Adrenal gland (tissue), 12 donors: Measurements from ENCODE around the gene PRMT2. TPM values are rescaled to one million over a fixed set of nuclear protein-coding genes. Genes with fewer than 3 reads are reported as not detected.
A peak's percentile ranks its signal among the peaks of the same experiment; 100 is the strongest.

Experiments
- DNase-seq, 7 donors: peaks; one replicate each; pipeline ENCODE4 v3.0.0-alpha.2; 2019 to 2020
- H3K27ac ChIP-seq, 5 donors: fragments of 200-600 bp; sonication (generic) in 4 of 5; 1 replicate in 3 of 5; 2 replicates in 2 of 5; pipeline versions ENCODE4 v1.5.1 to v1.8.0; 2016 to 2020; ENCODE audit warnings: mild to moderate bottlenecking in 1 of 5
- H3K27me3 ChIP-seq: fragments of 200-600 bp; 2 replicates; pipeline ENCODE4 v1.8.0; 2021
- H3K36me3 ChIP-seq, 2 donors: fragments of 200-600 bp; replicated peaks in 1 of 2; 1 replicate in 1 of 2; 2 replicates in 1 of 2; pipeline versions ENCODE4 v1.5.1 to v1.8.0; 2018 to 2022
- H3K4me1 ChIP-seq, 2 donors: fragments of 200-600 bp; replicated peaks in 1 of 2; 1 replicate in 1 of 2; 2 replicates in 1 of 2; pipeline versions ENCODE4 v1.5.1 to v1.8.0; 2018 to 2021
- H3K4me3 ChIP-seq, 4 donors: fragments of 200-600 bp; sonication (generic) in 3 of 4; one replicate each; pipeline ENCODE4 v1.5.1; 2016 to 2018
- H3K9me3 ChIP-seq, 3 donors: fragments of 200-600 bp; sonication (generic) in 1 of 3; replicated peaks in 1 of 3; 1 replicate in 2 of 3; 2 replicates in 1 of 3; pipeline versions ENCODE4 v1.5.1 to v1.8.0; 2016 to 2021
- CTCF ChIP-seq, 6 experiments: fragments of 450-650 bp in 4 of 6; fragments of 200-600 bp in 2 of 6; sonication (generic) in 1 of 6; IDR thresholded peaks; 1 replicate in 5 of 6; 2 replicates in 1 of 6; pipeline versions ENCODE4 v1.5.1 to v1.8.0; 2016 to 2021; ENCODE audit warnings: antibody characterized with exemption in 6 of 6, mild to moderate bottlenecking in 2 of 6, moderate library complexity in 1 of 6
- POLR2A ChIP-seq, 2 donors: fragments of 450-650 bp; IDR thresholded peaks; one replicate each; pipeline ENCODE4 v1.6.1; 2017; ENCODE audit warnings: antibody characterized with exemption in 2 of 2, mild to moderate bottlenecking in 2 of 2, moderate library complexity in 1 of 2
- WGBS, 4 donors: extraction: QIAGEN DNeasy Blood & Tissue Kit in 2 of 4; methylation state at CpG; one replicate each; pipeline versions ENCODE4 v1.1.5 to v1.1.7; 2013 to 2017; 5-methylcytosine and 5-hydroxymethylcytosine counted together
- intact Hi-C, 2 donors: fragments of 100-400 bp; cut with DNase I; formaldehyde crosslinking; loops; one replicate each; pipeline versions ENCODE4 v1.14.1 to v1.15.0; 2022 to 2023
- polyA plus RNA-seq, 3 donors: library from polyadenylated mRNA; stranded (reverse); fragments of 200-250 nt in 2 of 3; fragments of 350-450 nt in 1 of 3; fragmentation: Illumina TruSeq in 1 of 3; extraction: RNeasy Lipid Tissue Mini Kit (QIAGEN cat#74804) in 1 of 3; gene quantifications; one replicate each; pipeline ENCODE4 v1.2.3, GENCODE V29; 2013 to 2014
- total RNA-seq, 9 donors: library from RNA; depleted of rRNA in 4 of 9; stranded (reverse); fragments of >200 nt in 4 of 9; fragments of 120-200 nt in 1 of 9; fragmentation: NEBNext Ultra II Directional in 1 of 9; extraction: Animal tissue kit (Norgen Biotek cat#: 25700) in 1 of 9; gene quantifications; one replicate each; pipeline versions ENCODE4 v1.1.0 to v1.2.4, GENCODE V29; 2013 to 2023
- donor health status: healthy with polysubstance abuse.
- donor health status: Bipolar disorder and iron deficiency.
- donor health status: DM: yes; HTN: yes; CAD: no.
- donor health status: DM: no; HTN: no; CAD: no.
- donor health status: DM: no; HTN: no; CAD: no.
- donor health status: DM: yes; HTN: yes; CAD: no.

The PRMT2 gene
- total and polyA plus RNA-seq, 12 donors = 47.4 to 115 (median 74.5) TPM

- Histone ChIP-seq H3K4me3 (no peak overlapping the region), H3K36me3 (peaks cover 0 to 37% of the 10 kb centered on the region in 2 donors), H3K9me3 (no peaks in the 10 kb centered on the region), H3K27me3 (no peaks in the 10 kb centered on the region), H3K4me1 (no peaks in the 10 kb centered on the region), H3K27ac (no peak overlapping the region)
- DNase-seq = no peak
- TF ChIP-seq CTCF (IDR thresholded peaks at IDR 0.05) = no peak
- TF ChIP-seq POLR2A (IDR thresholded peaks at IDR 0.05) = no peak
- intact Hi-C loops = no loop called here
Observed at GRCh38 chr21:46655230-46655629, 19.8 kb downstream of the PRMT2 start.

GRCh38 chr21:46656820-46657219 is 21.3 kb downstream of the PRMT2 start:
- no peaks in the 10 kb centered on the region for H3K4me1 ChIP-seq
- DNase-seq = no peak
- H3K9me3 ChIP-seq = no peaks in the 10 kb centered on the region
- H3K36me3 ChIP-seq = peaks cover 0 to 23% of the 10 kb centered on the region in 2 donors
- intact Hi-C loops = no loop called here
- H3K27ac ChIP-seq = no peak overlapping the region
- 90 to 100% (median 98%) methylated on average over 1 of the region's 1 CpG for WGBS, 4 donors
- no peak overlapping the region for H3K4me3 ChIP-seq
- TF ChIP-seq POLR2A (IDR thresholded peaks at IDR 0.05) (no peak), CTCF (IDR thresholded peaks at IDR 0.05) (no peak)
- H3K27me3 ChIP-seq = no peaks in the 10 kb centered on the region

- no peak overlapping the region for H3K4me3 ChIP-seq
- peaks cover 0 to 3% of the 10 kb centered on the region in 2 donors for H3K36me3 ChIP-seq
- TF ChIP-seq POLR2A (IDR thresholded peaks at IDR 0.05) (no peak), CTCF (IDR thresholded peaks at IDR 0.05) (no peak)
- H3K27ac ChIP-seq = no peak overlapping the region
- intact Hi-C loops = no loop called here
- H3K4me1 ChIP-seq = no peaks in the 10 kb centered on the region
- H3K9me3 ChIP-seq = no peaks in the 10 kb centered on the region
- WGBS, 4 donors = 88 to 94% (median 90%) methylated on average over 8 of the region's 8 CpGs
- no peak for DNase-seq
- no peaks in the 10 kb centered on the region for H3K27me3 ChIP-seq
Observed at GRCh38 chr21:46660505-46660904, 25.0 kb downstream of the PRMT2 start.

GRCh38 chr21:46661211-46661625 is 25.7 kb downstream of the PRMT2 start:
- no peak overlapping the region for H3K27ac ChIP-seq
- no peaks in the 10 kb centered on the region for H3K27me3 ChIP-seq
- peaks cover 0 to 3% of the 10 kb centered on the region in 2 donors for H3K36me3 ChIP-seq
- no peaks in the 10 kb centered on the region for H3K4me1 ChIP-seq
- peak overlapping the region in 1 of 4 donors; percentile 32 for H3K4me3 ChIP-seq
- 14 to 30% (median 22%) methylated on average over 21 to 29 of the region's 29 CpGs for WGBS, 4 donors
- TF ChIP-seq CTCF (IDR thresholded peaks at IDR 0.05) (peak; percentile 22 to 68 (median 46)), POLR2A (IDR thresholded peaks at IDR 0.05) (no peak)
- H3K9me3 ChIP-seq = no peaks in the 10 kb centered on the region
- peak; percentile 55 to 70 (median 60) for DNase-seq
- intact Hi-C loops = no loop called here
